ENCODE results near the gene METAP1D. TPM values are rescaled to one million over a fixed set of nuclear protein-coding genes. Genes with fewer than 3 reads are reported as not detected.

METAP1D gene
- total and polyA plus RNA-seq, 4 donors = 2.5 to 17.8 (median 3.0) TPM

- DNase-seq = peak in 1 of 3 donors; percentile 4
- no peak for TF ChIP-seq CTCF (IDR thresholded peaks at IDR 0.05; ENCODE audit: control extremely low read depth, extremely low read depth)
- H3K27ac ChIP-seq (ENCODE audit: low read depth in 1 of 2, low read length in 1 of 2) = peak overlapping the region in 1 of 2 donors; percentile 82
Measured at GRCh38 chr2:171956135-171956825, 43.5 kb upstream of the METAP1D start.

GRCh38 chr2:171957061-171957460, 42.7 kb upstream of the METAP1D start:
- Histone ChIP-seq H3K4me1 (ENCODE audit: control insufficient read depth in 5 of 5, insufficient read depth in 5 of 5, low read length in 5 of 5) (peaks cover 0 to 16% (median 0%) of the 10 kb centered on the region in 5 donors), H3K9me3 (ENCODE audit: control insufficient read depth in 4 of 4, insufficient read depth in 3 of 4, low read length in 3 of 4) (no peaks in the 10 kb centered on the region), H3K9ac (ENCODE audit: insufficient read depth in 1 of 2, low read length in 2 of 2) (no peak overlapping the region), H3K27me3 (ENCODE audit: control insufficient read depth in 3 of 3, insufficient read depth in 3 of 3, low read length in 2 of 3) (no peaks in the 10 kb centered on the region), H3K27ac (ENCODE audit: low read depth in 1 of 2, low read length in 1 of 2) (no peak overlapping the region), H3K36me3 (ENCODE audit: control insufficient read depth in 4 of 4, insufficient read depth in 4 of 4, low read length in 4 of 4) (peaks cover 0 to 20% (median 4%) of the 10 kb centered on the region in 4 donors), H3K4me3 (no peak overlapping the region)
- 92 to 94% methylated on average over 2 of the region's 2 CpGs for WGBS, 2 donors
- DNase-seq (no peak), ATAC-seq (ENCODE audit: insufficient read depth, low FRiP score) (no peak)
- no peak for TF ChIP-seq CTCF (IDR thresholded peaks at IDR 0.05; ENCODE audit: control extremely low read depth, extremely low read depth)

More at GRCh38 chr2:171956135-171956825, 43.5 kb upstream of the METAP1D start:
- Histone ChIP-seq H3K9ac (ENCODE audit: insufficient read depth in 1 of 2, low read length in 2 of 2) (no peak overlapping the region), H3K27me3 (ENCODE audit: control insufficient read depth in 3 of 3, insufficient read depth in 3 of 3, low read length in 2 of 3) (no peaks in the 10 kb centered on the region), H3K4me3 (no peak overlapping the region), H3K36me3 (ENCODE audit: control insufficient read depth in 4 of 4, insufficient read depth in 4 of 4, low read length in 4 of 4) (peaks cover 0 to 20% (median 4%) of the 10 kb centered on the region in 4 donors), H3K9me3 (ENCODE audit: control insufficient read depth in 4 of 4, insufficient read depth in 3 of 4, low read length in 3 of 4) (no peaks in the 10 kb centered on the region), H3K4me1 (ENCODE audit: control insufficient read depth in 5 of 5, insufficient read depth in 5 of 5, low read length in 5 of 5) (peaks cover 0 to 16% (median 0%) of the 10 kb centered on the region in 5 donors)
- peak; percentile 68 for ATAC-seq (ENCODE audit: insufficient read depth, low FRiP score)
- 51 to 80% methylated on average over 7 of the region's 7 CpGs for WGBS, 2 donors

GRCh38 chr2:171958475-171958874, 41.3 kb upstream of the METAP1D start:
- Histone ChIP-seq H3K4me3 (no peak overlapping the region), H3K9me3 (ENCODE audit: control insufficient read depth in 4 of 4, insufficient read depth in 3 of 4, low read length in 3 of 4) (no peaks in the 10 kb centered on the region), H3K27ac (ENCODE audit: low read depth in 1 of 2, low read length in 1 of 2) (no peak overlapping the region), H3K4me1 (ENCODE audit: control insufficient read depth in 5 of 5, insufficient read depth in 5 of 5, low read length in 5 of 5) (peaks cover 0 to 16% (median 0%) of the 10 kb centered on the region in 5 donors), H3K36me3 (ENCODE audit: control insufficient read depth in 4 of 4, insufficient read depth in 4 of 4, low read length in 4 of 4) (peaks cover 0 to 20% (median 4%) of the 10 kb centered on the region in 4 donors), H3K27me3 (ENCODE audit: control insufficient read depth in 3 of 3, insufficient read depth in 3 of 3, low read length in 2 of 3) (no peaks in the 10 kb centered on the region), H3K9ac (ENCODE audit: insufficient read depth in 1 of 2, low read length in 2 of 2) (no peak overlapping the region)
- 63 to 86% methylated on average over 3 of the region's 3 CpGs for WGBS, 2 donors
- no peak for DNase-seq
- no peak for ATAC-seq (ENCODE audit: insufficient read depth, low FRiP score)
- TF ChIP-seq CTCF (IDR thresholded peaks at IDR 0.05; ENCODE audit: control extremely low read depth, extremely low read depth) = no peak

Data from lung (tissue), 12 donors.